Brain microvascular endothelial cell (primary cell): ENCODE measurements around the gene SPATA3.

Experiments
- DNase-seq: peaks from one replicate; pipeline ENCODE4 v3.0.0-alpha.2; 2020
- H3K27ac ChIP-seq: fragments of 250-450 bp; sonication (Bioruptor Pico); 2 replicates; pipeline ENCODE4 v1.5.1; 2020; ENCODE audit warnings: mild to moderate bottlenecking, moderate library complexity
- H3K27me3 ChIP-seq: fragments of 250-450 bp; sonication (Bioruptor Pico); replicated peaks from 2 replicates; pipeline ENCODE4 v1.5.1; 2020; ENCODE audit warnings: mild to moderate bottlenecking
- H3K36me3 ChIP-seq: fragments of 250-450 bp; sonication (Bioruptor Pico); replicated peaks from 2 replicates; pipeline ENCODE4 v1.5.1; 2020; ENCODE audit warnings: mild to moderate bottlenecking
- H3K4me3 ChIP-seq: 2 replicates; pipeline ENCODE4 v1.5.1; 2011; ENCODE audit warnings: low read depth, mild to moderate bottlenecking, control low read depth, low read length, moderate library complexity
- in situ Hi-C: cut with HindIII; loops from 2 replicates; pipeline ENCODE4 v1.10.0; 2017; ENCODE audit warnings: low sequenced_read_pairs, low pct_ligation_motif_present
- TF ChIP-seq, protein P1 (sequence below): IDR thresholded peaks from 2 replicates; pipeline ENCODE4 v1.5.1; 2011; ENCODE audit warnings: low read depth, mild to moderate bottlenecking, moderate library complexity, low read length, control low read depth, inconsistent platforms; ENCODE audit errors: missing control alignments

The SPATA3 gene

DNA sequence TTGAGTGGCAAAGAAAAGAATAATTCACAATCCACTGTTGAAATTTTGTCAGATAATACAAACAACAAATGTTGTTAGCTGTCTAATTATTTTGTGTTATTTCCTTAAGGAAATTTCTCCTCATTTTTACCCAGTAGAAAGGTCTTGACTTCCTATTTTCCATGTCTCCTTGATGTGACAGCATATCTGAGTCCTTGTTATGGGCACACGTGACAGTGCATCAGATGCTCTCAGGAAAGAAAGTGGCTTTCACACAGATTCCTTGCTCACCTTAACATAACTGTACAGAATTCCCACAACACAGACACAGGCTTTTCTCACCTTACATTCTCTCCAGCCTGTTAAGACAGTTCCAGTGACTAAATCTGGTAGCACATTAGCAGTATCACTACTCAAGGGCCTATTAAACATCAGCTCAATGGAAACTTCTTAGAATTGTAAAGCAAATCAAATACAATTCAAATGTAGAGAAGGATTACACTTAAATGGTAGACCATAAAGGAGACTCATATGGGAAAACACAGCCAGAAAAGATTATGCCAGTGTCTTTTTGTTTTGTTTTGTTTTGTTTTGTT lies 40.7 kb upstream of the SPATA3 start:
- DNase-seq: no peak

DNA sequence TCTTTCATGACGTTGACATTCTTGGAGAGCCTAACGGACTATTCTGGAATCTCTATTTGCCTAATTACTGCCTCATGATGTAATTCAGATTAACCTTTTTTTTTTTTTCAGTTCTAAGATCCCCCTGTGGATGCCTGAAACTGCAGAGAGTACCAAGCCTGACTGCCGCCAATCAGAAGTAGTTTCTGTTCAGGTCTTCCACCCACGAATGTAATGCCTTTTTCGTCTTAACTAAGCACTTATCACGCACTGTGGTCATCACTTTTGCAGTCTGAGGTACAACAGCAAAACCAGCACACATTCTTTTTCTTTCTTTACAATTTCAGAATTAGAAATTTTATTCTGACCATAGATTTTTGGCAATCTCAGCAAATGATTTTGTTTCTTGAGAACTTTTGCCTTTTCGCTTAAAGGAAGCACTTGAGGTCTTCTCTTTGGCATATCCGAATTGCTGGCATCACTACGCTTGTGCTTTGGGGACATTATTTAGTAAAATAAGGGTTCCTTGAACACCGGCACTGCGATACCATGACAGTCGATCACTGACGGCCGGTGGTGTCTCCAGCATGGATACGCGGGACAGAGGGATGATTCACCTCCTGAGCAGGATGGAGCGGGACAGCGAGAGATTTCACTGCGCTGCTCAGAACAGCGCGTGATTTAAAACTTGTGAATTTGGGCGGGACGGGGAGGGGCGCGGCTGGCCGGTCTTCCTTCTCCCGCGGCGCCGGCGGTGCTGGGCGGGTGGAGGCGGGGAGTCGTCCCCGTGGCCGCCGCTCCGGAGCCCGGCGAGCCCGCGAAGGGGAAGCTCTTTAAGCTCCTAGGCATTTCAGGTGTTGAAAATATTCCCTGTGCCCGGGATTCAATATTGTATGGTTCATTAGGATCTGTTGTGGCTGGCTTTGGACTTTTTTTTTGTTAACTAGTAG lies 38.8 kb upstream of the SPATA3 start:
- in situ Hi-C loops: no loop called here
- Histone ChIP-seq H3K27me3 (no peaks in the 10 kb centered on the region), H3K36me3 (no peaks in the 10 kb centered on the region), H3K4me3 (peak overlapping the region; percentile 44), H3K27ac (no peak overlapping the region)
- DNase-seq: peak; percentile 43
- TF ChIP-seq, protein P1, sequence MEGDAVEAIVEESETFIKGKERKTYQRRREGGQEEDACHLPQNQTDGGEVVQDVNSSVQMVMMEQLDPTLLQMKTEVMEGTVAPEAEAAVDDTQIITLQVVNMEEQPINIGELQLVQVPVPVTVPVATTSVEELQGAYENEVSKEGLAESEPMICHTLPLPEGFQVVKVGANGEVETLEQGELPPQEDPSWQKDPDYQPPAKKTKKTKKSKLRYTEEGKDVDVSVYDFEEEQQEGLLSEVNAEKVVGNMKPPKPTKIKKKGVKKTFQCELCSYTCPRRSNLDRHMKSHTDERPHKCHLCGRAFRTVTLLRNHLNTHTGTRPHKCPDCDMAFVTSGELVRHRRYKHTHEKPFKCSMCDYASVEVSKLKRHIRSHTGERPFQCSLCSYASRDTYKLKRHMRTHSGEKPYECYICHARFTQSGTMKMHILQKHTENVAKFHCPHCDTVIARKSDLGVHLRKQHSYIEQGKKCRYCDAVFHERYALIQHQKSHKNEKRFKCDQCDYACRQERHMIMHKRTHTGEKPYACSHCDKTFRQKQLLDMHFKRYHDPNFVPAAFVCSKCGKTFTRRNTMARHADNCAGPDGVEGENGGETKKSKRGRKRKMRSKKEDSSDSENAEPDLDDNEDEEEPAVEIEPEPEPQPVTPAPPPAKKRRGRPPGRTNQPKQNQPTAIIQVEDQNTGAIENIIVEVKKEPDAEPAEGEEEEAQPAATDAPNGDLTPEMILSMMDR: no peak

More for the DNA sequence above, 40.7 kb upstream of the SPATA3 start:
- Histone ChIP-seq H3K4me3 (no peak overlapping the region), H3K27ac (no peak overlapping the region), H3K27me3 (no peaks in the 10 kb centered on the region), H3K36me3 (no peaks in the 10 kb centered on the region)
- TF ChIP-seq, protein P1: no peak
- in situ Hi-C loops: no loop called here

DNA sequence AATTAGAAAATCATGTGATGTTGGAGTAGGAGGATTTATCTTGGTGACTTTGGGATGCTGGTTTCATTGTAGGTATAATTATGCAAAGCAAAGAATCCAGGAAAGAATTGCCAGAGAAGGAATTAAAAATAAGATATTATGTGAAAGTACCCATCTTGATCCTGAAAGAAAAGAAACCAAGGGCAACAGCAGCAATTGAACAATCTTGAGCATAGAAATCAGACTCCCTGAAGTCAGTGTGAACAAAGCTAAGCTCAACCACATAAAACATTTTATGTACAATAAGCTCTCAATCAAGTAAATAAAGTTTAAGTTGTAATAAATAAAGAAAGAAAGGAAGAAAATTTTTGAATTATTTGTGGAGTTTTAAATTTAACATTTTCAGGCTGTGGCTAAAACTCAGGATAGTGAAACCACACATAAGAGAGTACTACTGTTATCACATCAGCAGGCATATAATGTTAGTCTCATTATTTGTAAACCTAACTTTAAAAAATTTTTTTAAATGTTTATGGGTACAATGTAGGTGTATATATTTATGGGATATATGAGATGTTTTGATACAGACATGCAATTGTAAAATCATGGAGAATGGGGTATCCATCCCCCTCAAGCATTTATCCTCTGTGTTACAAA lies 38.0 kb upstream of the SPATA3 start:
- Histone ChIP-seq H3K36me3 (no peaks in the 10 kb centered on the region), H3K4me3 (peak overlapping the region; percentile 44), H3K27me3 (no peaks in the 10 kb centered on the region), H3K27ac (no peak overlapping the region)
- in situ Hi-C loops: no loop called here
- TF ChIP-seq, protein P1: no peak
- DNase-seq: no peak

DNA sequence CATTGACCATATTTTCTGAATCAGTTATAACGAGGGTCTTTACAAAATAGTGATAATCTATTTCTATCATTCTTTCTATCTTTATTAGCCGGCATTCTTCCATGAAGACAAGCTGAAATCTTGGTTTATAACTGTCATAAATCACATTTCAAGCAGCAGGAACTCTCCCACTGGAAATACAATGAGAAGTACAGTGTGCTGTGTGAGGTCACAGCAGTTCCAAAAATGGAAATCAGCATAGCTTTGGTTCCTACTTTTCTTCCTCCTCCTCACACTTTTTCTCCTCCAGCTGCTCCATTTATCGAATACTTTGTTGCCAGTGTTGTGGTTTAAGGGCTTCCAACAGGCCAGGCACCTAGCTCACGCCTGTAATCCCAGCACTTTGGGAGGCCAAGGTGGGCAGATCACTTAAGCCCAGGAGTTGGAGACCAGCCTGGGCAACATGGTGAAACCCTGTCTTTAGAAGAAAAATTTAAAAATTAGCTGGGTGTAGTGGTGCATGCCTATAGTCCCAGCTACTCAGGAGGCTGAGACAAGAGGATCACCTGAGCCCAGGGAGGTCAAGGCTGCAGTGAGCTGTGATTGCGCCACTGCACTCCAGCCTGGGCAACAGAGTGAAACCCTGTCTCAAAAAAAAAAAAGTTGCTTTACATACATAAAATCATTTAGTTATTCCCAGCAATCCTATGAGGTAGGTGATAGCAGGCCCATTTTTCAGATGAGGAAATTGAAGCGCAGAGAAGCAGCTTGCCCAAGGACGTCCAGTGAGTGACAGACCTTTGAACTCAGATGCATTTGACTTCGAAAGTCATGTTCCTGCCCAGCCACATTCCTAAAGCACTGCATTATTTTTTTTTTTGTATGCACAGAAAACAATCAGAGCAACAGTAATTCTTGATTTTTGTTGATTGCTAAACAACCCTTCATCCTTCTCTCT lies 36.8 kb upstream of the SPATA3 start:
- Histone ChIP-seq H3K4me3 (no peak overlapping the region), H3K36me3 (no peaks in the 10 kb centered on the region), H3K27me3 (no peaks in the 10 kb centered on the region), H3K27ac (no peak overlapping the region)
- in situ Hi-C loops: no loop called here
- TF ChIP-seq, protein P1: no peak
- no peak for DNase-seq

DNA sequence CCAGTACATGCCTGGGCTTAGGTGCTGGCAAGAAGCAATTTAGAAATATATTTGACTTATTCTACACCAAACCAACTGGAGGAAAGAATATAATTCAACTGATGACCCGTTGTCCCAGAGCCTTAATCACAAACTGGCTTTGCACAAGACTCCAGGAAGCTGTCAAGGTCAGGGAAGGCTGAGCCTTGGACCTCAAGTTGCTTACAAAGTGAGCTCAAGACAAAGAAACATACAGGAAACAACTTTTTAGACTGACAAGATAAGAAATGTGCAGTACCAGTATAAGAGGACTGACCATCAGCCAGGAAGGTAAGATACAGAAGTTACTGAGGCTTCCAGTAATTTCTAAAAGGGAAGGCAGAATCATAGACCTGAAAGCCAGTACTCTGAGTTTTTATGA lies 35.9 kb upstream of the SPATA3 start:
- H3K4me3 ChIP-seq: no peak overlapping the region
- in situ Hi-C loops: no loop called here
- DNase-seq: no peak
- H3K27me3 ChIP-seq: no peaks in the 10 kb centered on the region
- no peaks in the 10 kb centered on the region for H3K36me3 ChIP-seq
- TF ChIP-seq, protein P1: no peak
- H3K27ac ChIP-seq: no peak overlapping the region
